HG03135 (cell line): ENCODE measurements around the gene GCK.

Experiments used
- ATAC-seq: cut with Tn5 transposase; IDR thresholded peaks from one replicate; pipeline ENCODE4 v1.9.1; 2021; ENCODE audit warnings: mild to moderate bottlenecking, moderate library complexity; ENCODE audit not compliant: unreplicated experiment

Gene GCK

DNA sequence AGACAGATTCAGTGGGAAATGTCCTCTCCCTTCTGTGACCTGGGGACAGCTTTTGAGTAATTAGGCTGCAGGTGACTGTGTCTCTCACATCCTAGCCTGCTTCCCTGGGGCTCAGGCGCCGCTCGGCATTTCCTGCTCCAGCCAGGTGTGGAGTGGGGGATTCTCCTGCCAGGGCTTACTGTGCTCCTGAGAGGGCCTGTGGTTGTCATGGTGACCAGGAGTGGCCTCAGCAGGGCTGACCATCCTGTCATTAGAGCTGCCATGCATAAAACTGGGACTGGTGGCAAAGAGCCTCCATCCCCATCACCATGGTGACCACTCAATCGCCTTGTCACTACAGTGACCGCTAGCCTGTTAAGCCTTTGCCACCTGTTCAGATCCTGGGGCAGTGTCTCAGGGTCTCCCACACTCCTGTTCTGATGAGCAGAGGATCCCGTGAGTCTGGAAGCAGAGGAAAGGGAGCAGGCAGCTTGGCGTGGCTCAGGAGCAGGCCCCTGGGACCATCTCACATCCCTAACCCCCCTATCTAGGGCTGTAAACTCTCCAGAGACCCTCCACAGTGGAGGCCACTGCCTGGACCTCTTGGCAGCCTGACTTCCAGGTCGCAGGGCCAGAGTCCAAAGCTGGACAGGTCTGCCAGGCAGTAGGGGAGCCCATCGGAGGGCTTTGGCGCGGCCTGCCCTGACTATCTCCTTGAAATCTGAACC, at the start of gene GCK:
Gene GCK (minus strand): TSS at position 154 of the 707 bp plus-strand sequence. CDS start 486 bp downstream, outside the sequence.
- no peak for ATAC-seq

- ATAC-seq: no peak
These were observed 49.0 kb upstream of the GCK start for GRCh38 chr7:44238116-44238695.

- ATAC-seq: no peak
These were observed 48.5 kb upstream of the GCK start for GRCh38 chr7:44237696-44238095.

DNA sequence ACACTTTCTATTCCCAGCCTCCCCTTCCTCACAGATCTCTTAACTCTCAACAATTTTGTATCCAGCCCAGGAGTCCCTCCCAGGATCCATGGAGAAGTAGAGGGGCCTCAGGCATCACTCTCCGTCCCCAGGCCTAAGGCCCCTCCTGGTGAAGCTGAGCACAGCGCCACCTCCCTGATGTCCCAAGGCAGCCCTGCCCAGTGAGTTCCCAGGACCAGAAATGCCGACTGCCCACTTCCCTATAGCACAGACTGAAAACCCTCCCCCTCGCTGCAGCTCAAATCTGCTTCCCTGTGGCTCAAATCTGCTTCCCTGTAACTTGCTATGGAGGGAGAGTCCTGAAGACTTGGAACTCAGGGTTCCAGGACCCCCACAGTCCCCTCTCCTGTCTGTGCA, 47.1 kb upstream of the GCK start:
- no peak for ATAC-seq

GRCh38 chr7:44235582-44236332, 46.5 kb upstream of the GCK start:
- ATAC-seq: no peak

DNA sequence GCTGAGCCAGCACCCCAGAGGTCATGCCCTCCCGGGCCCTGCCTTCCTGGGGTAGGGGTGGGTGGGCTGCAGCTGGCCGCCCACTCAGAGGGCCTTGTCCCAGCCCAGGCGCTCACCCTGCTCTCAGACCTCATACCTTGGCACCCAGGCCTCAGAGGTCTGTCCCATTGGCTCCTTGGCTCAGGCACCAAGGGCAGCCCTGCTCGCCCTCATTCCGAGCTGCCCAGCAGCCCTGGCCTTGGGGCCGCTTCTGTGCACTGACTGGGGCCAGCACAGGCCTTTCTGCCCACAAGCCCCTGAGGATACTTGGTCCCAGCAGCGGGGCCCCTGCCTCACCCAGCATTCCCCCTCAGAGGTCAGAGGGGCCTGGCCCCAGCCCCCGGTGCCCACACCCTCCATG, 45.8 kb upstream of the GCK start:
- ATAC-seq: no peak

GRCh38 chr7:44232901-44233715, 43.9 kb upstream of the GCK start:
- no peak for ATAC-seq

- ATAC-seq: no peak
These were observed 43.2 kb upstream of the GCK start for GRCh38 chr7:44232396-44232795.

DNA sequence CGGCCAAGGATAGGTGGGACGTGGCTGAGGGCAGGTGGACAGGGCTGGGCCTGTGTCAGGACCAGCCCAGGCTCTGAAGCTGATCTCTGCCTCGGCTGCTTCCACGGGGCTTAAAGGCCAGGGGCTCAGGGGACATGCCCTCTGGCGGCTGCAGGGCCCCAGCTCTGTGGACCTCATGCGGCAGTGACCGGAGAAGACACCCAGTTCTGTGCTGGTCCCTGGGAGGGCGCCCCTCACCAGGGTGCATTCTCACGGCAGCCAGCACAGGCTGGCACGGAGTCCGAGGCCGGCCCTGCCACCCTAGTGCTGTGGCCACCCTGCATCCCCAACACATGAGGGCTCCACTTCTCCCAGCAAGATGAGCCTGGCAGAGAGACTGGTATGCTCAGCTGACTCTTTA, 41.8 kb upstream of the GCK start:
- ATAC-seq: no peak

- ATAC-seq: no peak
These were observed 41.0 kb upstream of the GCK start for GRCh38 chr7:44230286-44230685.

DNA sequence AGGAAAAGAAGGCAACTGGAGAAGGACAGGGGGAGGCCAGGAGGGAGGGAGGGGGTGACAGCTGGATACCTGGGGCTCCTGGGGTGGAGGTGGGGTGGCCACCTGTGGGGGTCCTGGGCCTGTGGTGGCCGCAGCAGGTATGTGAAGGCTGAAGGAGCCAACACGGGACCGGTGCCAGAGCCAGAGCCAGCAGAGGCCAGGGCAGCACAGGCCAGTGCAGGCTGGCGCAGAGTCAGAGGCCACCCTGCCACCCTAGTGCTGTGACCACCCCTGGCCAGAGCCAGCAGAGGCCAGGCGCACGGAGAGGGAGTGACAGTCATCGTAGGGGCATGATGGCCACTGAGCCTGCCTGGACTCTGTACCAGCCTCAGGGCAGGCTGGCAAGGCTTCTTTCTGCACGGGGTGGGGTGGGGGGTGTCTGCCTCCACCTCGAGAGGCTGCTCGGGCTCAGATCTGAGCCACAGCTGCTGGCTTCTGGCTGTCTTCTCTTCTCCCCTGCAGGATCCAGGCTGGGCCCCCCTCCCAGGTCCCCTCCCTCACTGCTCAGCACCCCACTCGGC, 40.4 kb upstream of the GCK start:
- no peak for ATAC-seq

- no peak for ATAC-seq
These were observed 39.5 kb upstream of the GCK start for GRCh38 chr7:44228571-44229350.

- ATAC-seq: no peak
These were observed 38.7 kb upstream of the GCK start for GRCh38 chr7:44227911-44228310.

- ATAC-seq: no peak
These were observed 37.1 kb upstream of the GCK start for GRCh38 chr7:44226396-44226753.

GRCh38 chr7:44225566-44226395, 36.5 kb upstream of the GCK start:
- ATAC-seq: no peak

DNA sequence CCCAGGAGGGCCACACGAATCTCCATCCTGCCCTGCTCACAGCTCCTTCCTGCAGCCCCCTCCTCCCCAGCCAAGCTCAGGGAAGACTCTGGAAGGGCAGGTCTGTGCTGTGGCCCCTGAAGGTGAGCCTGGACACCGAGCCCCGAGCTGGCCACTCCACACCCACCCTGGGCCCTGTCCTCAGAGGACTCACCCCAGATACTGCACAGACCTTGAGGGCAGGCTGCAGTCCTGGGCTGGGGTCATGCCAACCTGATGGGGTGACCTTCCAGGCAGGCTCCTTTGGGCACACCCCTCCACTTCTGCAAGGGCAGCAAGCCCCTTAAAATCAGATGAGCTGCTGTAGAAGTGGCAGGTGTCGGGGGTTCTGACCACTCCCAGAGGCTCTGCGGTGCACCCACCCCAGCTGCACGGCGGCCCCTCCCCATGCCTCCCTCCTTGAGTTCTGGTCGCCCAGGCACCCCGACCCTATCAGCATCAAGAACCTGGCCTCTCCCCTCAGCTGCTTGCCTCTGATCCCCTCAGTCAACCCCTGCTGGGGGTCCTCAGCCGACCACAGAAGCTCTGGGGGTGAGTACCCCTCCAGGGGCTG, 35.8 kb upstream of the GCK start:
- no peak for ATAC-seq

- ATAC-seq: no peak
These were observed 35.1 kb upstream of the GCK start for GRCh38 chr7:44224080-44224973.
